Lower leg skin (tissue), 3 donors: ENCODE data around the gene STX8.

Source experiments
- POLR2A ChIP-seq, 2 donors: fragments of 450-650 bp; IDR thresholded peaks; one replicate each; pipeline ENCODE4 v1.6.1; 2016 to 2017; ENCODE audit warnings: antibody characterized with exemption in 2 of 2, mild to moderate bottlenecking in 1 of 2, moderate library complexity in 1 of 2
- TF ChIP-seq, protein P1 (sequence below), 3 donors: fragments of 450-650 bp; IDR thresholded peaks; one replicate each; pipeline ENCODE4 v1.5.1; 2016; ENCODE audit warnings: antibody characterized with exemption in 3 of 3, mild to moderate bottlenecking in 3 of 3, moderate library complexity in 2 of 3

DNA sequence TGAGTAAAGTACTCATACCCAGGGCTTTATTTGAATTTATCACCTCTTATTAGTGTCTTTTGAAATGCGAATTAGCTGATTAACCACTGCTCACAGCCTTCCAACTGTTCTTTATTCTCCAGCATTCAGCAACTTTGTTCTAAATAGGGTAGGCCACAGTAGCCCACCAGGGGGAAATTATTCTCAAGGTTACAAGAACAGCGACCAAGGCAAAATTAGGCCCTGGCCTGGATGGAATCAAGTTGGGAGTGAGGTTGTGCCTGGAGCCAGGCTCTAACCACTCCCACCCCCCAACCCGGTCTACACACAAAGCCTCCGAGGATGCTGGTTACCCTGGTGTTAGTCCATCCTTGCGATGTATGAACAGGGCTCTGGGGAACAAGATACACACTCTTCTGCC, 245.5 kb downstream of the STX8 start:
- TF ChIP-seq, protein P1, sequence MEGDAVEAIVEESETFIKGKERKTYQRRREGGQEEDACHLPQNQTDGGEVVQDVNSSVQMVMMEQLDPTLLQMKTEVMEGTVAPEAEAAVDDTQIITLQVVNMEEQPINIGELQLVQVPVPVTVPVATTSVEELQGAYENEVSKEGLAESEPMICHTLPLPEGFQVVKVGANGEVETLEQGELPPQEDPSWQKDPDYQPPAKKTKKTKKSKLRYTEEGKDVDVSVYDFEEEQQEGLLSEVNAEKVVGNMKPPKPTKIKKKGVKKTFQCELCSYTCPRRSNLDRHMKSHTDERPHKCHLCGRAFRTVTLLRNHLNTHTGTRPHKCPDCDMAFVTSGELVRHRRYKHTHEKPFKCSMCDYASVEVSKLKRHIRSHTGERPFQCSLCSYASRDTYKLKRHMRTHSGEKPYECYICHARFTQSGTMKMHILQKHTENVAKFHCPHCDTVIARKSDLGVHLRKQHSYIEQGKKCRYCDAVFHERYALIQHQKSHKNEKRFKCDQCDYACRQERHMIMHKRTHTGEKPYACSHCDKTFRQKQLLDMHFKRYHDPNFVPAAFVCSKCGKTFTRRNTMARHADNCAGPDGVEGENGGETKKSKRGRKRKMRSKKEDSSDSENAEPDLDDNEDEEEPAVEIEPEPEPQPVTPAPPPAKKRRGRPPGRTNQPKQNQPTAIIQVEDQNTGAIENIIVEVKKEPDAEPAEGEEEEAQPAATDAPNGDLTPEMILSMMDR (IDR thresholded peaks at IDR 0.05), result no peak
- no peak for TF ChIP-seq POLR2A (IDR thresholded peaks at IDR 0.05)
